VCaP (cell line): ENCODE measurements around the gene PTPN1.

Source experiments
- H3K27ac ChIP-seq: fragments of 450-650 bp; 2 replicates; pipeline ENCODE4 v1.5.1; 2017
- CTCF ChIP-seq: fragments of 450-650 bp; conservative IDR thresholded peaks from 2 replicates; pipeline ENCODE4 v1.5.1; 2017; ENCODE audit warnings: mild to moderate bottlenecking, moderate library complexity

PTPN1 gene

DNA sequence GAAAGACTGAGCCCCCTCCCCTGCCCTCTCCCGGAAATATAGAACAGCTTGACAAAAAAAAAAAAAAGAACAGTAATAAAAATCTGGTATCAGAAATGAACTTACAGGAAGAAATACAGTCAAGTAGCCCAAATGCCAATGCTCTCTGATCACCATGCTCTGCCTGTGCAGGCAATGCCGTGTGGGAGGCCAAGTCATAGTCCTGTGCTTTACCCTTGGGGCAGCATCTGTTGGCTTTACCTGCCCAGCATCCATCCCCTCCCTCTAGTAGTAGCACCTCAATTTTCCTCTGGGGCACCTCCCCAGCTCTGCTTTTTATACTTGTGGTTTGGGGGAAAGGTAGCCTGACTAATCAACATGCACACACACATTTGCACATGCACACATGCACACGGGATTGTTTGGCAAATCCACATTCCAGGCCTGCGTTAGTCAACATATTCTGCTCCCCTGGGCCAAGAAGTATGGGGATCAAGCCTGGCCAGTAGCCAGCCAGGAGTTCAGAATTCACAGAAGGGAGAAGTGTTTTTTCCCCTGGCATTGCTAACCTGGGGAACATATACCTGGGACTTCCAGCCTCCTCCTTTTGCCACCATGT lies 111.0 kb downstream of the PTPN1 start:
- no peak for TF ChIP-seq CTCF
- H3K27ac ChIP-seq: no peak overlapping the region

GRCh38 chr20:50624351-50625016 lies 114.3 kb downstream of the PTPN1 start:
- no peak for TF ChIP-seq CTCF
- H3K27ac ChIP-seq: peak overlapping the region; percentile 84

DNA sequence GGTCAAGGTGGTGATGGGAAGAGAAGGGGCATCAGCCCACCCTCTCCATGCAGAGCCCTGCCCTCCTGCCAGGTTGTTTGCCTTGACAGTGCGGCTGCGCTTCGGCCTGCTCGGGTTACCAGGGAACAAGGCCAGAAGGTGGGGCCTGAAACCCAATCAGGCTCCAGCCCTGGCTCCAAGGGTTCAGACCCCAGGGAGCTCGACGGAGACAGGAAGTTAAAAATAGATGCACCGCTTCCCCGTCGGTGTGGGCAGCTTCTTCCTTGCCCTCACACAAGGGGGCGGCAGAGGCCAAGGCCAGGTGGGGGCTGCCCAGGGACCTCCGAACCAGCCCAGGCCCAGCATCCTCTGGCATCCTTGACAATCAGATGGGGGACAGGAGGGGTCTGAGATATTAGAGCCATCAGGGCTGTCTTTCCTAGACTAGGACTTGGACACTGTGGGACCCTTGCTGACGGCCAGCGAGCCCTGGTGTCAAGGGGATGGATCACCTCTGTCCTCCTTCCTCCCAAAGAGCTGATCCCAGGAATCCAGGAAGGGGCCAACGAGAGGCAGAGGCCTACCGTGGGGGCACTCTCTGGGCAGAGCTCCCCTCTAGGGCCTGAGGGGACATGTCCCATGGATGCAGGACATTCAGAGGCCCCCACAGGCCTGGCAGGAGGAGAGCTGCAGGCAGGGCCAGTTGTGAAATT lies 115.9 kb downstream of the PTPN1 start:
- H3K27ac ChIP-seq: peak overlapping the region; percentile 84; the same call in 1 of the 2 replicates
- peak; percentile 65 for TF ChIP-seq CTCF

DNA sequence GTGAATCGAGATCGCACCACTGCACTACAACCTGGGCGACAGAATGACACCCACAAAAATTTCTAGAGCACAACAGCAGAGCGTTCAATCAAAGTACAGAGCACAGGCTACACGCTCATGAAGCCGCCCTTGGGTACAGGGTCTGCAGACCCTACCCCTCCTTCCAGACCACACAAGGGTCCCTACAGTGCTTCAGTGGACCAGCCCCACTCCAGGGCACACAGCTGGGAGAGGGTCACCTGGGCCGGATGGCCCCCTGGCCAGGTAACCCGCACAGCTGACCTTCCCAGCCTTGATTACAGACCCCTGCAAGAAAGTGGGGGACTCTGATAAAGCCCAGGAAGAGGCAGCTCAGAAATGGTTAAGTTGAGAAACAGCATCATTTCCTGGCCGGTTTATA lies 117.6 kb downstream of the PTPN1 start:
- TF ChIP-seq CTCF: no peak
- no peak overlapping the region for H3K27ac ChIP-seq

- no peak for TF ChIP-seq CTCF
- no peak overlapping the region for H3K27ac ChIP-seq
These were observed 118.1 kb downstream of the PTPN1 start for GRCh38 chr20:50628332-50628731.

GRCh38 chr20:50628853-50629669 lies 118.9 kb downstream of the PTPN1 start:
- TF ChIP-seq CTCF: no peak
- no peak overlapping the region for H3K27ac ChIP-seq

- TF ChIP-seq CTCF: no peak
- H3K27ac ChIP-seq: no peak overlapping the region
These were observed 119.5 kb downstream of the PTPN1 start for GRCh38 chr20:50629670-50630045.
